Right renal pelvis (tissue), 4 donors: ENCODE results near the gene CLEC1A. TPM values are rescaled to one million over a fixed set of nuclear protein-coding genes. Genes with fewer than 3 reads are reported as not detected.

Experiments used
- DNase-seq, 4 donors: peaks; one replicate each; pipeline ENCODE4 v3.0.0-alpha.2; 2013; ENCODE audit warnings: low read depth in 4 of 4, low spot score in 3 of 4, missing footprints in 1 of 4
- polyA plus RNA-seq, 4 donors: library from polyadenylated mRNA; unstranded; fragments of 120-200 nt; gene quantifications; one replicate each; pipeline ENCODE4 v1.2.1, GENCODE V29; 2013; ENCODE audit not compliant: insufficient read length in 4 of 4

The CLEC1A gene
- polyA plus RNA-seq: 1 to 10 TPM; 3.1 to 4.6 (median 3.8) TPM

- no peak for DNase-seq
Measured at GRCh38 chr12:10098791-10099190, at the start of gene CLEC1A. Gene CLEC1A, minus strand, starts transcription at chr12:10098985. Its CDS starts 63 bp downstream, at chr12:10098922.

- DNase-seq: no peak
Measured at GRCh38 chr12:10147714-10148403, 49.1 kb upstream of the CLEC1A start.

GRCh38 chr12:10142976-10143589, 44.3 kb upstream of the CLEC1A start:
- DNase-seq: no peak

GRCh38 chr12:10140001-10140400, 41.2 kb upstream of the CLEC1A start:
- peak in 1 of 4 donors; percentile 18 for DNase-seq

GRCh38 chr12:10136637-10137205, 37.9 kb upstream of the CLEC1A start:
- DNase-seq: no peak

- DNase-seq: no peak
Measured at GRCh38 chr12:10135126-10135525, 36.3 kb upstream of the CLEC1A start.

GRCh38 chr12:10132850-10133370, 34.1 kb upstream of the CLEC1A start:
- no peak for DNase-seq

- no peak for DNase-seq
Measured at GRCh38 chr12:10131111-10131690, 32.4 kb upstream of the CLEC1A start.

GRCh38 chr12:10130042-10130441, 31.3 kb upstream of the CLEC1A start, which contains the start of gene CLEC7A:
Gene CLEC7A, minus strand, starts transcription at chr12:10130199. Its CDS starts 117 bp downstream, at chr12:10130082.
- DNase-seq: no peak

- DNase-seq: no peak
Measured at GRCh38 chr12:10128687-10129086, 29.9 kb upstream of the CLEC1A start.

- DNase-seq: no peak
Measured at GRCh38 chr12:10126413-10126812, 27.6 kb upstream of the CLEC1A start.

GRCh38 chr12:10122689-10123088, 23.9 kb upstream of the CLEC1A start:
- no peak for DNase-seq

GRCh38 chr12:10121278-10121677, 22.5 kb upstream of the CLEC1A start:
- DNase-seq: no peak

- no peak for DNase-seq
Measured at GRCh38 chr12:10119066-10119465, 20.3 kb upstream of the CLEC1A start.

- DNase-seq: no peak
Measured at GRCh38 chr12:10115890-10116289, 17.1 kb upstream of the CLEC1A start.

GRCh38 chr12:10115311-10115710, 16.5 kb upstream of the CLEC1A start:
- DNase-seq: no peak

GRCh38 chr12:10113920-10114319, 15.1 kb upstream of the CLEC1A start:
- DNase-seq: no peak

- DNase-seq: no peak
Measured at GRCh38 chr12:10113075-10113474, 14.3 kb upstream of the CLEC1A start.

GRCh38 chr12:10111451-10111850, 12.7 kb upstream of the CLEC1A start:
- DNase-seq: no peak

- no peak for DNase-seq
Measured at GRCh38 chr12:10110256-10110844, 11.6 kb upstream of the CLEC1A start.

GRCh38 chr12:10102322-10102721, 3.5 kb upstream of the CLEC1A start:
- no peak for DNase-seq
